OCI-M2 (cell line): ENCODE results near the gene MED10.

Experiments used
- DNase-seq: peaks from one replicate; lab custom pipeline; 2025; ENCODE audit not compliant: unreplicated experiment; lab: John Stamatoyannopoulos, UW

The MED10 gene

DNA sequence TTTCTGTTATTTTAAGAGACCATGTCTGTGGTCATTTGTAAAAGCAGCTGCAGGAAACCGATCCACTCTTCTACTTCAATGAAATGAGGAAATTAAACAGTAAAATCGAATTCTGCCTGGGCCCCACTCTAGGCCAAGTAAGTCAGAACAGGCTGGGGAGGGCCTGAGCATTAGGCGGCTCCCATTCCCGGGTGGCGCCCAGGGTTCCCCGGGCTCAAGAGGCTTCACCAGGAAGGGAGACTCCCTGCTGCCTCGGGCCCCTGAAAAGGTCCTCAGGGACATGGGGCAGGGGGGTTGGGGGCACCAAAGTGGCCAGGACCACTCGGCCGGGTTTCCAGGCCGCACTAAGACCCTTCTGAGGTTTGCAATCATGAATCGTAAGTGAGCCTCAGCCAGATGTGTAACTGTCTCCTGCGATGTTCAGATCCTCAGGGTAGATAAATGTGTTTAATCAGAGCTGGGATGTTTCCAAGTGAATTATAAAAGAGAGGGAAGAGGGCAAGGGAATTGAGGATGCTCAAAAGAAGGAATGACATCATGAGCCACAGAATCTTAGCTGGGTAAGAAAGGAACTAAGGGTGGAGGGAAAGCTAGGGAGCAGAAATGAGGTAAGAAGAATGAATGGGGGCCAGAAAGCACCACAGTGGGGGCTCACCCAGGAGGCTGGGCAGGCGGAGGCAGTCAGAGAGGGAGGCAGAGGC lies 24.6 kb downstream of the MED10 start:
- DNase-seq: no peak

DNA sequence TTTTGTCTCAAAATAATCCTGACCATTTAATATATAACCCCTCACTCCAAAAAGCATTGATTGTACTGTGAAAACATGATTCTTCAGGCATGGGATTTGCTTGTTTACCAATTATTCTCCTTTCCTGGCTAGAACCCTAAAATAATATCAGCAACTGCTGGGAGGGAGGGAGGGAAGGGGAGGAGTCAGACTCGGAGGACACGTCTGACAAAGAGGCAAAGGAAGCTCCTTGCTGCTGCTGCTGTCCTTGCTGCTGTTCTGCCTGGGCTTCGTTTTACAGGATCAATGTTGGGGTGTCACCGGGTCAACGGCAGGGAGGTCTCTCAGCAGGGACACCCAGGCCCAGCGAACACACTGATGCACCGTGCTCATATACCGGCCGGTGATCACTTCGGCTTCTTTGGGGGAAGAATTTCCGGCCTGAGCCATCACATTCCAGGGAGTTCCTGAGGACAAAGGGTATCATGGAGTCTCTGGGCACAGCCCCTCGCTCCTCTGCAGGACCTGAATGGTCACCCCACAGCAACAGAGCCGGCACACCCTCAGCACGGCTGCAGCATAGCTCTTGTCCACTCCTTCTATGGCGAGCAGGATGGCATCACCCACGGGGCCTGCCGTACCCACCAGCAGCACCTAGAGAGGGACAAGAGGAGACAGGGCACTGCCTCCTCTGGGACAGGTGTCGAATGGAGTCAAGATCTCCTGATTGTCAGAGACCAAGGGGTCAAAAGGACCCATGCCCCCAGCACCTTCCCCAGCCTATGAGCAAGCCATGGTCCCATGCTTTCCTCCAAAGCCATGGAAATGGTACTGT lies 27.9 kb downstream of the MED10 start:
- no peak for DNase-seq

DNA sequence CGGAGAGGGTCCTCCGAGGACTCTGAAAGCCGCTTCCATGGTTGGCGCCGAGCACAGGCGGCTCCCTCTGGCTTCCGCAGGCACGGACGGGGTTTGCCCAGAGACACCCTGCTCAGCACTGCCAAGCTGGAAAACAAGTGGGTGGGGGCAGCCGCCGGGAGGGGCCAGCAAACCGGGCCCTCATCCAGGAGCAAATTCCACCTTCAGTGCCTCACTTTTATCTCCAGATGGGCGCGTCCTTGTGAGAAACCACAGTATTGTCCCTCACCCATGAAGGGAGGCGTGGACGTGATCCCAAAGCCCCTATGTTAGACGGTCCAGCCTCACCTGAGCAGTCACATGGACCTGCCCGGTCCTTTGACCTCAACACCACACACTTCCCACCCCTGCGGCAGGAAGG lies 29.0 kb downstream of the MED10 start:
- no peak for DNase-seq

DNA sequence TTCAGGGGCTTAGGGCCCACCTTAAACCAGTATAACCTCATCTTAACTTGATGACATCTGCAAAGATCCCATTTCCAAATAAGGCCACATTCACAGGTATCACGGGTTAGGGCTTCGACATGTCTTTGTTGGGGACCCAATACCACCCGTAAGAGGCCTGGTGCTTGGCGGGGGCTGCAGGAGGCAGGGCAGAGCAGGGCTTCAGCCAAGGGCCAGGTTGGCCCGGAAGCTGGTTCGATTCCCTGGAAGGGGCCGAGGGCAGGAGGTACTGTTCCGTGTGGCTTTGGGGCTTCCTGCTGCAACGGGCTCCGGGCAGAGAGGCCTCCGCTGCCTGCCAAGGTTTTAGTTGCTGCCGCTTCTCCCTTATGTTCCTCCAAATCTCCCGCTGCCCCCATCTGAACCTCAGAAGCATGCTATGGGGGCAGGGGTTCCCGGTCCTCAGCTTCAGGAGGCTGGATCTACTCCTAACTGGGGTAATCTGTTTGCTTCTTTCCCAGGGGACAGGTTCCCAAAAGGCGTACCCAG lies 29.8 kb downstream of the MED10 start:
- DNase-seq: no peak

DNA sequence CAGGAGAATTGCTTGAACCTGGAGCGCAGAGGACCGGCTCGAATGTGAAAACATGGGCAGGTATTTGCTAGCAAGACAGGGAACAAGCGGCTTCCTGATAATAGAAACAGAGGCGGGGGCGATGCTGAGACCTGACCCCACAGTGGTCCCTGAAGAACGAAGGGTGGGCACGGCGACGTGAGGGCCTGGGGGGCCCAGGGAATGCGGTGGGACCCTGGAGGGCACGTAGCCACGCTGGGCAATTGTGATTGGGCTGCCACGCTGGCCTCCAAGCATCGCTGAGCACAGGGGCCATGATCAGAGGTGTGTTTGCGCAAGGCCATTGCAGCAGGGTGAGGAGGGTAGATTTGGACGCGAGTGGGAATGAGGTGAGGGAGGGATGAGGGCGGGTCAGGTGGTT lies 30.7 kb downstream of the MED10 start:
- no peak for DNase-seq

DNA sequence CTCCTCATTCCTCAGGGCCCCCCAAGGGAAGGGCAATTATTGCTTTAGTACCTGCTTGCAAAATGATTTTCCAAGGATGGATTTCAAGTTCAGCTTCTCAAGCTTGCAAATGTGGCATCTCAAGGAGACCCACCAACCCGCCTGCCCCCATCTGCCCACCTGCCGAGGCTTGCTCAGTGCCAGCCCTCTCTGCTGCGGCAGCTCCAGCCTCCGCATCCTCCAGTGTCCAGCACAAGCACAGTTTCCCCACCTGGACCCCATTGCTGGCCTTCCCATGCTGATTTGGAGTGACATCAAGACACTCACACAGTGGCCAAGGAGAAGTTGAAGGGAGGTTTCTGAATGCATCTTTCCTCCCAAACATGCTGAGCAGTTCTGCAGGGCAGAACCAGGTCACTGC lies 31.2 kb downstream of the MED10 start:
- DNase-seq: no peak

DNA sequence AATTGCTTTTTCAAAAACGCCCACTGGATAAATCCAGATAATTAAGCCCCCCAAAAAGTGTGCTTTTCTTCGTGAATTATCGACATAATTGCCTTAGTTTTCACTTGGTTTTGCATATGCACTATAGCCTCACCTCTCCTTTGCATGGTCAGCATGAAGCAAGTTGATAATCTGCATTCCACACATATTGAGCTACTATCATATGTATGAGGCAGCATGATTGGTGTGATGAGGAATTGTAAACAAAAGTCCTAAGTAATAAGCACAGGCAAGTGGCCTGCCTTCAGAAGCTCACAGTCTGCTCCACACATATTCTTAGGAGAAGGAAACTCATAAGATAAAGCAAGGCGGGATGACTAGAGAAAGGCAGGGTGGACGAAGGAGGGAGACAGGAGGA lies 33.8 kb downstream of the MED10 start:
- no peak for DNase-seq

DNA sequence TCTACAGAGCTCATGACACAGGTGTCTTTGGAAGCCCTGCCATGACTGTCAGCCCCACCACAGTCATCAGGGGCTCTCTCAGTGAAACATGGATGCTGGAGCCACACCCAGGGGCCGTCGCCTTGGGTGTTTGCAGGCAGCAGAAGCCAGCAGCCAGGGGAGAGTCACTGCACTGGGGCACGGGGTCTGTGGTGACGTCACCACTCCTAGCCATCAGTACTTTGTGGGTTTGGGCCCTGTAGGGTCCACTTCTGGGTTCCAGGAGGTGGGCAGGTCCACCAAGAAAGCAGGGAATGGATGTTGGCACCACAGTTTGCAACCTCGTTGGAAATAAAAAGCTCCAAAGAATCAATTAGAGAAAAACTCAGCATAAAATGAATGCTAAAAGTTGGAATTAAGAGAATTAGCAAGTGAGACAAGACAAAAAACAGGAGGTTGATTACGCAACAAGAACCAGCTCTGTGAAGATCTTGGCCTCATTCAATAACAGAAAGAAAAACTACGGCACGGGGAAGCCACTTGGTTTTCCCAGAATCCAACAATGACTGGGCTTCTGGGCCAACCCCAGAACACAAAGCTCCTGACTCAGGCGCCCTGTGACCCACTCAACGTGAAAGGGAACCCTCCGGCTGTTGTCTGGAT lies 34.3 kb downstream of the MED10 start:
- DNase-seq: no peak

DNA sequence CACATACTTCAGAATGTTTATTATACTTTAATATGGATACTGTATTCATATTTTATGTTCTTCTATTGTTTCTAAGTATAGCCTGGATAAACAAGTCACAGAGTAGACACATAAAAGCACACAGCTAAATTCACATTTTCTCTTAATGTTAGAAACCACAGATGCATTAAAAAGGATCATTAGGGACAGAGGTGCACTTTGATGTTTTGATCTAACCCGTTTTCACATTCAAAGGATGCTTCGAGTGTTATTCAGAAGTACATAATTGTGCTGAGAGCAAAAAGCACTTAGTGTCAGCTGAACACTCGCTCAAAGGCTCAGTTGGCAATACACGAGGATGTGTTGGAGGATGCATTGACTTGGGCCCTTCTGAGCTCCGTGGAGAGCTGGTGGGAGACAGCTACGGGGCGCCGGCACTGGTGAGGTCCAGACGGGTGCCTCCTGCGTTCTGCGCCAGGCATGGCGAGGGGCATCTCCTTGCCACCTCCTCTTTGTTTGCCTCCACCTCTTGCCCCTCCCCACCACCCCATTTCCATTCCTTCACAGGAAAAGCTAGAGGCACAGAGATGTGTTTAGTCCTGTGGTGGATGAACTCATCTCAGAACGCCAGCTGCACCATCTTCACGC lies 35.5 kb downstream of the MED10 start:
- no peak for DNase-seq

DNA sequence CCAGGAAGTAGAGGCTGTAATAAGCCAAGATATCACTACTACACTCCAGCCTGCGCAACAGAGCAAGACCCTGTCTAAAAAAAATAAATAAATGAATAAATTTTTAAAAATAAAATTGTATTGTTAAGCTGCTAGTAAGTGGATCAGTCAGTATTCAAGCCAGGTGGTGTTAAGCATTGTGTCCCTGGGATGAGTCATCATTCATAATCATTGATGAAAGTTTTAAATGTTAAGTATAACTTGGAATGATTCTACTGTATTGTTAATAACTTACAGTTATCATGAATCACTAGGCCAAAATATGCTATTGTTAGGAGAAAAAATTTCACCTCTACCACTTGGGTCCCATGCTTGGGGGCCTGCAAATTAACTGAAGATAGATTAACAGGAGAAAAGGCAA lies 38.2 kb downstream of the MED10 start:
- DNase-seq: no peak

DNA sequence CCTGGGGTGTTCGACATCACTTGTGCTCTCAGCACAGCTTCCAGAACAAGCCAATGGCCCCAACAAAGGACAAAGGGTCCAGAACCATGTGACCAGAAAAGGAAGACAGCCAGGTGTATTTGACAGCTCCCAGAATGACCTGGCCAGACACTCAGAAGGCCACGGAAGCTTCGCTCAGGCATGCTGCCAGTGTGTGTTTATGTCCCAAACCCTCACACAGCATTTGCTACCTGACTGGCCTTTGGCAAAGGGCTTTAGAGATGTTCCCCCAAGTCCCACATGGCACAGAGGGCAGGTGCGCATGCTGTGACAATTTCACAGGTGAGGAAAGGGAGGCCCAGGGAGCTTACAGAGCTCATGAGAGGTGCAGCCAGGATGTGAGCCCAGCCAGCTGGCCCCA lies 39.5 kb downstream of the MED10 start:
- no peak for DNase-seq

DNA sequence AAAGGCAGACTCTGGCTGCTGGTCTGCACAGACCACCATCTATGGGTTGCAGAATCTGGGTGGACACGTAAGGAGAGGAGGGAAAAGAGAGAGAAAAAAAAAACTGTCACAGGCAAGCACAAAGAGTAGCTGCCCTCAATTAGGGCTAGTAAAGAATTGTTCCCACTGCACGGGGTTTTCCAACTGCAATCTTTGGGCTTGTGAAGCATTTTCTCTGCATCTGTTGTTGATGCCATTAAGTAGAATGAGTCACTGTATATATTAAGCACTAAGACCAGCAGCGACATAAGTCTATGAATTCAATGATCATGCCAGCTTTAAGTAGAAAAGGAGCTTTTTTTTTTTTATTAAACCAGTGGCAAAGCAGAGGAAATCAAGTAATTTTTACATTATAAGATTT lies 40.2 kb downstream of the MED10 start:
- DNase-seq: no peak

DNA sequence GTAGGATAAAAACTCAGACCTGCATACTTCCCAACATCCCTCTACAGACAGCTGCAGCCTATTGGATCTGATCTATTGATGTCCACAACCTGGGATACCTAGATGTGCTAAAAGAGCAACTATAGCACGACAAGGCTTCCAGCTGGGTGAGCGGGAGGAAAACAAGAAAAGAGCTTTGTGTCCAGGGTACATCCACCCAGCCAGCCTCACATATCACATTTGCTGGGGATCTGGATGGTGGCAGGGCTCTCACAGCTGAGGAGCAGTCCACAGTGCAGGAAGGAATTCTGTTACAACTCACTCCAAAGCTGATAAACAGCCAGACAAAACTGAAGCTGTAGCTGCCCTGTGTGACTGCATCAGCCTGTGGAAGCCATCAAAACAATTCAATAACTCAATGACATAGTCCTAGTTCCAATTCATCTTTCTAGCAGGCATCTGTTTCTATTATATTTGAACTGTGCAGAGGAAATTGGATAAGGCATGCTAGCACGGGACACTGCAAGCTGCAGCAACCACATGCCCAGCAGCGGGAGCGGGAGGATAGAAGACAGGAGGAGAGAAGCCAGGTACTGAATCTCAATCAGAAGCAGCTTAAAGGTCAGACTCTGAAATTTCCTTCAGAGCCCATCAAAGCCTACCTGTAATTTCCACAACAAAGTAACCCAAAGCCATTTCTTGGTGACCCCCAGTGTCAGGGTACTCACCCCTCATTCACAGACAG lies 45.0 kb downstream of the MED10 start:
- DNase-seq: no peak

DNA sequence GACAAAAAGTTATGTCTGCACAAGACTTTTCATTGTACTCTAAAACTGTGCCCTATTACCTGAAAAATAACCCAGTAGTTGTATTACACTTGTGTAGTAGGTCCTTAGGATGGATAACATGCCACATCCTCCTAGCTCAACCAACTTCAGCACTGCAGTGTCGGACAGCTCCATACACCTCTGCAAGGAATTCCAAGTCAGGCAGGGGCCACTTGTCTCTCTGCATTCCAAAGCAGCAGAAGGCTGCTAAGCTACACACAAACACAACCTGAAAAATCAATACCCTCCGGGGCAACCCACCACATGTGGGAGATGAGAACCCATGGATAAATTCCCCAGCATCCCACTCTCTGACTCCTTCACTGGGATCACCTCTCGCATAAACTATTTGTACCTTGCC lies 50.2 kb downstream of the MED10 start:
- no peak for DNase-seq

DNA sequence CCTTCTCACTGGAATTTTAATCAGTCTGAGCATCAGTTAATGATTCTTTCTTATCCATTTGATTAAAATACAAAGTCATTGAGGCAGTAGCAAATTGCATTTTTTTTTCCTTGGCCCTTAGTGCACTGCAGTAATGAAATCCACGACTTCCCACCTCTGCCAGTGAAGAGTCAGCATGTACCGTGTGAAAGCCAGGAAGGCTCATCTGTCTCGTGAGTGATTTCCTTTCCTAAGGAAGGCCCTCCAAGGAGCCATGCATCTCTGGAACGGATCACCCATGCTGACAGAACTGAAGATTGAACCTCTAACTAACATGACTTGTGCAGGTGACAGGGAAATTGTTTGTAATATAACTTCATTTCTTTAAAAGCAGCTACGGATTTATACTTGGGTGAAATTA lies 51.6 kb downstream of the MED10 start:
- DNase-seq: no peak

DNA sequence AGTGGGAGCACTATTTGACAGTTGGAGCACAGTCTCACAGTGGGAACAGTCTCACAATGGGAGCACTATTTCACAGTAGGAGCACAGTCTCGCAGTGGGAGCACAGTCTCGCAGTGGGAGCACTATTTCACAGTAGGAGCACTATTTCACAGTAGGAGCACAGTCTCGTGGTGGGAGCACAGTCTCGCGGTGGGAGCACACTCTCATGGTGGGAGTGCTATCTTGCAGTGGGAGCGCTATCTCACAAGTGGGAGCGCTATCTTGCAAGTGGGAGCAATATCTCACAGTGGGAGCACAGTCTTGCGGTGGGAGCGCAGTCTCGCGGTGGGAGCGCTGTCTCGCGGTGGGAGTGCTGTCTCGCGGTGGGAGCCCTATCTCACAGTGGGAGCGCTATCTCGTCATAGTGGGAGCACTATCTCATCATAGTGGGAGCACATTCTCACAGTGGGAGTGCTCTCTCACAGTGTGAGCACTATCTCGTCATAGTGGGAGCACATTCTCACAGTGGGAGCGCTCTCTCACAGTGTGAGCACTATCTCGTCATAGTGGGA lies 56.1 kb downstream of the MED10 start:
- no peak for DNase-seq
